GM12878 (cell line): ENCODE data around the gene EPB41. TPM values are rescaled to one million over a fixed set of nuclear protein-coding genes. Genes with fewer than 3 reads are reported as not detected.

Experiments used
- ATF7 ChIP-seq: fragments of 450-650 bp; IDR thresholded peaks from 2 replicates; pipeline ENCODE4 v1.6.1; 2016; ENCODE audit warnings: low read depth, mild to moderate bottlenecking
- BCL3 ChIP-seq: IDR thresholded peaks from 2 replicates; pipeline ENCODE4 v1.6.1; 2011; ENCODE audit warnings: borderline replicate concordance, low read depth, mild to moderate bottlenecking, moderate library complexity, low read length; ENCODE audit not compliant: insufficient read depth, poor library complexity, severe bottlenecking
- CTCF ChIP-seq, 3 experiments: IDR thresholded peaks in 2 of 3; conservative IDR thresholded peaks in 1 of 3; 2 replicates each; pipeline ENCODE4 v1.5.1; 2011; ENCODE audit warnings: low read depth in 3 of 3, low read length in 3 of 3, mild to moderate bottlenecking in 3 of 3, control low read depth in 2 of 3, moderate library complexity in 2 of 3, inconsistent platforms in 1 of 3, mixed read lengths in 1 of 3; ENCODE audit not compliant: control insufficient read depth in 2 of 3, insufficient read depth in 1 of 3; ENCODE audit errors: extremely low read depth in 1 of 3
- IRF4 ChIP-seq: IDR thresholded peaks from 2 replicates; pipeline ENCODE4 v1.6.1; 2011; ENCODE audit warnings: low read depth, low read length
- POLR2AphosphoS5 ChIP-seq: IDR thresholded peaks from 2 replicates; pipeline ENCODE4 v1.6.1; 2011; ENCODE audit warnings: mild to moderate bottlenecking, low read length, inconsistent platforms
- SIX5 ChIP-seq: IDR thresholded peaks from 2 replicates; pipeline ENCODE4 v1.6.1; 2011; ENCODE audit warnings: mild to moderate bottlenecking, low read depth, low read length, moderate library complexity; ENCODE audit not compliant: severe bottlenecking
- SMAD5 ChIP-seq: IDR thresholded peaks from 2 replicates; pipeline ENCODE4 v1.6.1; 2016; ENCODE audit warnings: antibody characterized with exemption, low read depth
- SMC3 ChIP-seq: IDR thresholded peaks from 2 replicates; pipeline ENCODE4 v1.6.1; 2011; ENCODE audit warnings: low read length, improper control_type of control experiment, borderline replicate concordance
- ZBTB40 ChIP-seq: fragments of 450-650 bp; IDR thresholded peaks from 2 replicates; pipeline ENCODE4 v1.6.1; 2016; ENCODE audit warnings: mild to moderate bottlenecking, moderate library complexity, borderline replicate concordance
- polyA plus RNA-seq, 11 experiments: library from polyadenylated mRNA; depleted of rRNA in 4 of 11; unstranded in 6 of 11; stranded (reverse) in 5 of 11; fragments of >200 nt; fragmentation: Nextera tagmentation in 4 of 11; fragmentation: Illumina TruSeq in 1 of 11; extraction: Ambion mirVana in 4 of 11; extraction: Trizol in 1 of 11; gene quantifications; 1 replicate in 1 of 11; 2 replicates in 10 of 11; pipeline versions ENCODE4 v1.2.1 to v1.2.3, GENCODE V29; 2011 to 2016; ENCODE audit warnings: inconsistent platforms in 2 of 11, missing spikeins in 2 of 11, low read depth in 1 of 11
- total RNA-seq, 4 experiments: library from RNA; depleted of rRNA in 3 of 4; stranded (reverse); fragments of >200 nt in 3 of 4; fragmentation: Illumina TruSeq in 1 of 4; extraction: Trizol in 1 of 4; gene quantifications; 2 replicates each; pipeline versions ENCODE4 v1.2.1 to v1.2.3, GENCODE V29; 2013 to 2021

Gene EPB41
- total and polyA plus RNA-seq, 10 of the 15 experiments (the other 5 are each of a cell fraction or from before 2014, with no cell fraction given) = 1.1 to 77.6 (median 58.8) TPM

DNA sequence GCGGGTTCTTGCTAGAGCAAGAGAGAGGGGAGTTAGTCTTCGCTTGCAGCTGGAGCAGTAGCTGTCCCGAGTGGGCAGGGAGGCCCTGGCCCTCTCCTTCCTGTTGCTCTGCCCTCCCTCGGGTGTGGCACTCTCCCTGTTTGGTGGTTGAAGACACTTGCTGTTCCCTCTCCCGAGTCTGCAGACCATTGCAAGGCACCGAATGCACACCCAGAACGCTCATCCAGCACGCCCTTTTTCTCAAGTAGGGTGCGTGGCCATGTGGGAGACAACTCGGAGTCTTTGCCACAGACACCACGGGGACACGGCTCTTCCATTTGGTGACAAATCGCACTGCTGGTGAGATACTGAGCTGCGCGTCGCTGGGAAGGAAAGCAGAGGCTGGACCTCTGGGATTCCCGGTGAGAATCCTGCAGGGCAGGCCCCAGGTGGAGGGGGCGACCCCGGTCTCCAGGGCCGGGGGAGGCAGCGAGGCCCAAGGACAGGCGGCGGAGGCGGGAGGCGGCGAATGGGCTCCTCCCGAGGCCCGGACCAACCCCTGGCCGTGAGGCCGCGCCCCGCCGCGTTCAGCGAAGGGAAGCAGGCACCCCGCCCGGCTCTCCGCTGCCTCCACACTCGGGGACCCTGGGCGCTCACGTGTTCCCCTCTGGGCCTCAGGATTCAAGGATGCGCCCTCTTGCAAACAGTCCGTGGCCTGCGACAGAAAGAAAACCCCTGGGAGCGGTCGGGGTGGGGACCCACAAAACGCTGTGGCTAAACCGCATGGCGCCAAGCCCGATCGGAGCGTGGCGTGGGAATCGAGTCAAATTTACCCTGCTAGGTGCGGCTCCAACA is 219.7 kb downstream of the EPB41 start (continued):
- TF ChIP-seq BCL3 = no peak
- no peak for TF ChIP-seq CTCF (IDR thresholded peaks at IDR 0.05 in 2 of 3, conservative IDR thresholded peaks at IDR 0.05 in 1 of 3; ENCODE audit: control insufficient read depth in 2 of 3, extremely low read depth in 1 of 3, insufficient read depth in 1 of 3, low read depth in 3 of 3, low read length in 3 of 3)
- no peak for TF ChIP-seq ATF7
- TF ChIP-seq IRF4 = no peak
- no peak for TF ChIP-seq SIX5
- TF ChIP-seq SMAD5 = no peak
- TF ChIP-seq SMC3 = no peak
- no peak for TF ChIP-seq POLR2AphosphoS5
- no peak for TF ChIP-seq ZBTB40
